GM12878 (cell line): Measurements from ENCODE around the gene GRM3. TPM values are rescaled to one million over a fixed set of nuclear protein-coding genes. Genes with fewer than 3 reads are reported as not detected.

ENCODE experiments used
- ATAC-seq: fragments of 200-7000 bp; cut with Tn5 transposase; 3 replicates; pipeline ENCODE4 v1.9.1; 2020; ENCODE audit warnings: mild to moderate bottlenecking, moderate library complexity
- BruUV-seq: library from RNA; stranded (reverse); fragments of 400-500 nt; replicated peaks from 2 replicates; lab custom pipeline; 2021; lab: Mats Ljungman, UMichigan
- CTCF ChIA-PET: fragments of 300-600 bp; sonication (Branson Sonifier 250); formaldehyde crosslinking; extraction: SDS; loops from one replicate; lab custom pipeline; 2021; ENCODE audit warnings: inconsistent platforms; lab: Yijun Ruan, JAX
- POLR2A ChIA-PET: fragments of 350-600 bp; formaldehyde crosslinking; extraction: SDS; loops from one replicate; lab custom pipeline; 2021; ENCODE audit warnings: inconsistent platforms; lab: Charles Lee
- RAD21 ChIA-PET: fragments of 300-600 bp; sonication (Branson Sonifier 250); formaldehyde crosslinking; loops from one replicate; lab custom pipeline; 2023; ENCODE audit warnings: antibody characterized with exemption; ENCODE audit not compliant: unreplicated experiment; lab: Charles Lee
- SMC1A ChIA-PET: fragments of 300-600 bp; sonication (Branson Sonifier 250); formaldehyde crosslinking; loops from one replicate; lab custom pipeline; 2023; ENCODE audit not compliant: unreplicated experiment, uncharacterized antibody; lab: Charles Lee
- DNase-seq: peaks from one replicate; pipeline ENCODE4 v3.0.0-alpha.2; 2011; ENCODE audit warnings: low read depth, low spot score
- FAIRE-seq: peaks from 3 replicates; lab custom pipeline; 2011; peaks lifted over from hg19 to GRCh38; lab: Jason Lieb, UNC
- H2AFZ ChIP-seq: 2 replicates; pipeline ENCODE4 v1.6.0; 2011; ENCODE audit warnings: low read depth, low read length, control low read depth; ENCODE audit not compliant: control insufficient read depth
- H3K27ac ChIP-seq: 2 replicates; pipeline ENCODE4 v1.5.1; 2011; ENCODE audit warnings: control low read depth; ENCODE audit not compliant: control insufficient read depth, insufficient read depth
- H3K27me3 ChIP-seq, 2 experiments: replicated peaks in 1 of 2; 2 replicates each; pipeline versions ENCODE4 v1.6.0 to v1.6.1; 2011; ENCODE audit warnings: low read length in 1 of 2; ENCODE audit not compliant: control insufficient read depth in 2 of 2, insufficient read depth in 2 of 2
- H3K36me3 ChIP-seq, 2 experiments: 2 replicates each; pipeline ENCODE4 v1.5.1; 2011; ENCODE audit warnings: low read length in 1 of 2; ENCODE audit not compliant: control insufficient read depth in 2 of 2, insufficient read depth in 2 of 2
- H3K4me1 ChIP-seq: 2 replicates; pipeline ENCODE4 v1.6.1; 2011; ENCODE audit warnings: mild to moderate bottlenecking, low read length, moderate library complexity, mixed read lengths; ENCODE audit not compliant: control insufficient read depth, insufficient read depth
- H3K4me2 ChIP-seq: 2 replicates; pipeline ENCODE4 v1.6.0; 2011; ENCODE audit warnings: control low read depth; ENCODE audit not compliant: control insufficient read depth, insufficient read depth
- H3K4me3 ChIP-seq: fragments of 200-600 bp; sonication (generic); 2 replicates; pipeline ENCODE4 v1.5.1; 2016
- H3K79me2 ChIP-seq: 2 replicates; pipeline ENCODE4 v1.6.0; 2011; ENCODE audit warnings: low read length; ENCODE audit not compliant: control insufficient read depth, insufficient read depth
- H3K9ac ChIP-seq: 2 replicates; pipeline ENCODE4 v1.8.0; 2011; ENCODE audit warnings: low read length, control low read depth, mixed read lengths; ENCODE audit not compliant: control insufficient read depth, insufficient read depth
- H3K9me3 ChIP-seq: replicated peaks from 3 replicates; pipeline ENCODE4 v1.5.1; 2011; ENCODE audit warnings: mild to moderate bottlenecking, low read length; ENCODE audit not compliant: control insufficient read depth, insufficient read depth
- H4K20me1 ChIP-seq: 2 replicates; pipeline ENCODE4 v1.6.0; 2011; ENCODE audit not compliant: control insufficient read depth, insufficient read depth
- BCL11A ChIP-seq: IDR thresholded peaks from 2 replicates; pipeline ENCODE4 v1.6.1; 2011; ENCODE audit warnings: low read depth, low read length
- CREB1 ChIP-seq: IDR thresholded peaks from 2 replicates; pipeline ENCODE4 v1.6.1; 2012; ENCODE audit warnings: low read depth, mild to moderate bottlenecking, inconsistent platforms
- ETV6 ChIP-seq, 2 experiments: fragments of 450-650 bp in 1 of 2; IDR thresholded peaks in 1 of 2; conservative IDR thresholded peaks in 1 of 2; 2 replicates each; pipeline ENCODE4 v1.6.1; 2014; ENCODE audit warnings: antibody characterized with exemption in 1 of 2, borderline replicate concordance in 1 of 2, low read depth in 1 of 2, mild to moderate bottlenecking in 1 of 2, moderate library complexity in 1 of 2
- FOS ChIP-seq: IDR thresholded peaks from 3 replicates; pipeline ENCODE4 v1.6.1; 2011; ENCODE audit warnings: borderline replicate concordance; ENCODE audit not compliant: insufficient read length; ENCODE audit errors: extremely low read depth
- HDAC6 ChIP-seq: fragments of 200-600 bp; sonication (generic); IDR thresholded peaks from one replicate; pipeline ENCODE4 v1.8.0; 2017; ENCODE audit warnings: antibody characterized with exemption; ENCODE audit not compliant: unreplicated experiment
- HDGF ChIP-seq: fragments of 450-650 bp; IDR thresholded peaks from 2 replicates; pipeline ENCODE4 v1.6.1; 2016; ENCODE audit warnings: antibody characterized with exemption
- IKZF1 ChIP-seq: fragments of 450-650 bp; conservative IDR thresholded peaks from 2 replicates; pipeline ENCODE4 v1.6.1; 2017; ENCODE audit warnings: antibody characterized with exemption, mild to moderate bottlenecking
- MTA2 ChIP-seq: fragments of 450-650 bp; IDR thresholded peaks from 2 replicates; pipeline ENCODE4 v1.6.1; 2016; ENCODE audit warnings: low read depth, mild to moderate bottlenecking, moderate library complexity
- PAX5 ChIP-seq: IDR thresholded peaks from 2 replicates; pipeline ENCODE4 v1.6.1; 2011; ENCODE audit warnings: low read depth, low read length, borderline replicate concordance
- RAD51 ChIP-seq: fragments of 450-650 bp; IDR thresholded peaks from 2 replicates; pipeline ENCODE4 v1.6.1; 2016; ENCODE audit warnings: moderate library complexity, mild to moderate bottlenecking, inconsistent platforms
- SIX5 ChIP-seq: IDR thresholded peaks from 2 replicates; pipeline ENCODE4 v1.6.1; 2011; ENCODE audit warnings: mild to moderate bottlenecking, low read depth, low read length, moderate library complexity; ENCODE audit not compliant: severe bottlenecking
- STAT1 ChIP-seq: fragments of 450-650 bp; conservative IDR thresholded peaks from 2 replicates; pipeline ENCODE4 v1.6.1; 2014; ENCODE audit warnings: antibody characterized with exemption, mild to moderate bottlenecking
- ZNF24 ChIP-seq: fragments of 450-650 bp; IDR thresholded peaks from 2 replicates; pipeline ENCODE4 v1.6.1; 2017; ENCODE audit warnings: antibody characterized with exemption, mild to moderate bottlenecking
- ZNF384 ChIP-seq: IDR thresholded peaks from 2 replicates; pipeline ENCODE4 v1.6.1; 2012; ENCODE audit warnings: low read depth, mild to moderate bottlenecking, low read length, improper control_type of control experiment, borderline replicate concordance
- WGBS: methylation state at CpG from one replicate; pipeline ENCODE4 v1.1.6; 2016; ENCODE audit warnings: low lambda C conversion rate; ENCODE audit not compliant: insufficient replicate concordance, insufficient coverage; ENCODE audit errors: missing lambda C conversion rate; 5-methylcytosine and 5-hydroxymethylcytosine counted together
- in situ Hi-C: fragments of 300-500 bp; cut with MboI; formaldehyde crosslinking; loops from 9 replicates; pipeline ENCODE4 v1.14.3; 2018; ENCODE audit warnings: mixed read lengths
- intact Hi-C: fragments of 100-400 bp; cut with micrococcal nuclease; formaldehyde crosslinking; loops from one replicate; pipeline ENCODE4 v1.14.2; 2022; ENCODE audit not compliant: unreplicated experiment
- polyA plus RNA-seq, 11 experiments: library from polyadenylated mRNA; depleted of rRNA in 4 of 11; unstranded in 6 of 11; stranded (reverse) in 5 of 11; fragments of >200 nt; fragmentation: Nextera tagmentation in 4 of 11; fragmentation: Illumina TruSeq in 1 of 11; extraction: Ambion mirVana in 4 of 11; extraction: Trizol in 1 of 11; gene quantifications; 1 replicate in 1 of 11; 2 replicates in 10 of 11; pipeline versions ENCODE4 v1.2.1 to v1.2.3, GENCODE V29; 2011 to 2016; ENCODE audit warnings: inconsistent platforms in 2 of 11, missing spikeins in 2 of 11, low read depth in 1 of 11
- total RNA-seq, 4 experiments: library from RNA; depleted of rRNA in 3 of 4; stranded (reverse); fragments of >200 nt in 3 of 4; fragmentation: Illumina TruSeq in 1 of 4; extraction: Trizol in 1 of 4; gene quantifications; 2 replicates each; pipeline versions ENCODE4 v1.2.1 to v1.2.3, GENCODE V29; 2013 to 2021
- TF ChIP-seq, protein P1 (sequence below): IDR thresholded peaks from 2 replicates; pipeline ENCODE4 v1.6.1; 2011; ENCODE audit warnings: mild to moderate bottlenecking, low read depth, low read length, moderate library complexity; ENCODE audit not compliant: insufficient replicate concordance
- TF ChIP-seq, protein P2 (sequence below): IDR thresholded peaks from 2 replicates; pipeline ENCODE4 v1.6.1; 2012; ENCODE audit warnings: low read length, inconsistent platforms
- TF ChIP-seq, protein P3 (sequence below): fragments of 450-650 bp; formaldehyde crosslinking; IDR thresholded peaks from 2 replicates; pipeline ENCODE4 v1.5.0; 2022; ENCODE audit warnings: mild to moderate bottlenecking, missing genetic modification characterization

GRM3 gene
- total and polyA plus RNA-seq, 10 of the 15 experiments (the other 5 are each of a cell fraction or from before 2014, with no cell fraction given) = 0.03 to 0.49 (median 0.15) TPM; not detected in 1

DNA sequence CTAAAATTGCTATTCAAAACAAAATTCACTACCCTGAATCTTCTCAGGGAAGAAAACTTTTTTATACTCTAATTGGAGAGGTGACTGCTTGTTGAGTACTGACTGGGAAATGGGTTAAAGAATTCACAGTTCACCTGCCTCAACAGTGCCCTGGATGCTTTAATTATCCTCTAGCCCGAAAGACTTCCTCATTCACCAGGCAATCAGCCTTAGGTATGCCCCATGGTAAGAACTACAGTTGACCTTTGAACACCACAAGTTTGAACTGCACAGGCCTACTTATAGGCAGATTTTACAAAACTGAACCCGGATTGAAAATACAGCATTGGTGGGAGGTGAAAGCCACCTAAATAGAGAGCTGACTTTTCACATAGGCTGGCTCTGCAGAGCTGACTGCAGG is 240.4 kb downstream of the GRM3 start:
- no peaks in the 10 kb centered on the region for H3K27me3 ChIP-seq
- SMC1A ChIA-PET = no interaction called here
- H3K27ac ChIP-seq = no peak overlapping the region
- H3K4me1 ChIP-seq = no peaks in the 10 kb centered on the region
- intact Hi-C loops (no loop called here), in situ Hi-C loops (no loop called here)
- FAIRE-seq (no peak), ATAC-seq (no peak), DNase-seq (no peak)
- H3K9ac ChIP-seq = no peak overlapping the region
- CTCF ChIA-PET = no interaction called here
- no TSS peak for BruUV-seq
- no peaks in the 10 kb centered on the region for H3K9me3 ChIP-seq
- POLR2A ChIA-PET = no interaction called here
- H3K4me3 ChIP-seq = no peak overlapping the region
- RAD21 ChIA-PET = no interaction called here
- no peaks in the 10 kb centered on the region for H3K79me2 ChIP-seq
- H4K20me1 ChIP-seq = no peaks in the 10 kb centered on the region
- no peak overlapping the region for H3K4me2 ChIP-seq
- no peak overlapping the region for H2AFZ ChIP-seq
- H3K36me3 ChIP-seq = no peaks in the 10 kb centered on the region
- WGBS = 35% methylated on average over 2 of the region's 2 CpGs
- TF ChIP-seq RAD51 = no peak
- TF ChIP-seq STAT1 = no peak
- no peak for TF ChIP-seq ZNF24
- no peak for TF ChIP-seq ETV6 (conservative IDR thresholded peaks at IDR 0.05 in 1 of 2, IDR thresholded peaks at IDR 0.05 in 1 of 2; ENCODE audit: borderline replicate concordance in 1 of 2, low read depth in 1 of 2)
- TF ChIP-seq, protein P1, sequence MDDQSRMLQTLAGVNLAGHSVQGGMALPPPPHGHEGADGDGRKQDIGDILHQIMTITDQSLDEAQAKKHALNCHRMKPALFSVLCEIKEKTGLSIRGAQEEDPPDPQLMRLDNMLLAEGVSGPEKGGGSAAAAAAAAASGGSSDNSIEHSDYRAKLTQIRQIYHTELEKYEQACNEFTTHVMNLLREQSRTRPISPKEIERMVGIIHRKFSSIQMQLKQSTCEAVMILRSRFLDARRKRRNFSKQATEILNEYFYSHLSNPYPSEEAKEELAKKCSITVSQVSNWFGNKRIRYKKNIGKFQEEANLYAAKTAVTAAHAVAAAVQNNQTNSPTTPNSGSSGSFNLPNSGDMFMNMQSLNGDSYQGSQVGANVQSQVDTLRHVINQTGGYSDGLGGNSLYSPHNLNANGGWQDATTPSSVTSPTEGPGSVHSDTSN = no peak
- no peak for TF ChIP-seq BCL11A
- TF ChIP-seq, protein P2, sequence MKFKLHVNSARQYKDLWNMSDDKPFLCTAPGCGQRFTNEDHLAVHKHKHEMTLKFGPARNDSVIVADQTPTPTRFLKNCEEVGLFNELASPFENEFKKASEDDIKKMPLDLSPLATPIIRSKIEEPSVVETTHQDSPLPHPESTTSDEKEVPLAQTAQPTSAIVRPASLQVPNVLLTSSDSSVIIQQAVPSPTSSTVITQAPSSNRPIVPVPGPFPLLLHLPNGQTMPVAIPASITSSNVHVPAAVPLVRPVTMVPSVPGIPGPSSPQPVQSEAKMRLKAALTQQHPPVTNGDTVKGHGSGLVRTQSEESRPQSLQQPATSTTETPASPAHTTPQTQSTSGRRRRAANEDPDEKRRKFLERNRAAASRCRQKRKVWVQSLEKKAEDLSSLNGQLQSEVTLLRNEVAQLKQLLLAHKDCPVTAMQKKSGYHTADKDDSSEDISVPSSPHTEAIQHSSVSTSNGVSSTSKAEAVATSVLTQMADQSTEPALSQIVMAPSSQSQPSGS = no peak
- TF ChIP-seq ZNF384 = no peak
- no peak for TF ChIP-seq HDAC6
- no peak for TF ChIP-seq HDGF
- TF ChIP-seq, protein P3, sequence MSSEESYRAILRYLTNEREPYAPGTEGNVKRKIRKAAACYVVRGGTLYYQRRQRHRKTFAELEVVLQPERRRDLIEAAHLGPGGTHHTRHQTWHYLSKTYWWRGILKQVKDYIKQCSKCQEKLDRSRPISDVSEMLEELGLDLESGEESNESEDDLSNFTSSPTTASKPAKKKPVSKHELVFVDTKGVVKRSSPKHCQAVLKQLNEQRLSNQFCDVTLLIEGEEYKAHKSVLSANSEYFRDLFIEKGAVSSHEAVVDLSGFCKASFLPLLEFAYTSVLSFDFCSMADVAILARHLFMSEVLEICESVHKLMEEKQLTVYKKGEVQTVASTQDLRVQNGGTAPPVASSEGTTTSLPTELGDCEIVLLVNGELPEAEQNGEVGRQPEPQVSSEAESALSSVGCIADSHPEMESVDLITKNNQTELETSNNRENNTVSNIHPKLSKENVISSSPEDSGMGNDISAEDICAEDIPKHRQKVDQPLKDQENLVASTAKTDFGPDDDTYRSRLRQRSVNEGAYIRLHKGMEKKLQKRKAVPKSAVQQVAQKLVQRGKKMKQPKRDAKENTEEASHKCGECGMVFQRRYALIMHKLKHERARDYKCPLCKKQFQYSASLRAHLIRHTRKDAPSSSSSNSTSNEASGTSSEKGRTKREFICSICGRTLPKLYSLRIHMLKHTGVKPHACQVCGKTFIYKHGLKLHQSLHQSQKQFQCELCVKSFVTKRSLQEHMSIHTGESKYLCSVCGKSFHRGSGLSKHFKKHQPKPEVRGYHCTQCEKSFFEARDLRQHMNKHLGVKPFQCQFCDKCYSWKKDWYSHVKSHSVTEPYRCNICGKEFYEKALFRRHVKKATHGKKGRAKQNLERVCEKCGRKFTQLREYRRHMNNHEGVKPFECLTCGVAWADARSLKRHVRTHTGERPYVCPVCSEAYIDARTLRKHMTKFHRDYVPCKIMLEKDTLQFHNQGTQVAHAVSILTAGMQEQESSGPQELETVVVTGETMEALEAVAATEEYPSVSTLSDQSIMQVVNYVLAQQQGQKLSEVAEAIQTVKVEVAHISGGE (CRISPR knock-in tag) = no peak
- no peak for TF ChIP-seq FOS
- no peak for TF ChIP-seq MTA2
- TF ChIP-seq IKZF1 = no peak
- no peak for TF ChIP-seq CREB1
- TF ChIP-seq PAX5 = no peak
- no peak for TF ChIP-seq SIX5
